ENCODE measurements around the gene TTPAL.
A peak's percentile ranks its signal among the peaks of the same experiment; 100 is the strongest.

The TTPAL gene

GRCh38 chr20:44442298-44443070 is 33.2 kb upstream of the TTPAL start:
- DNase-seq = no peak

GRCh38 chr20:44445742-44446710 is 29.6 kb upstream of the TTPAL start:
- DNase-seq = no peak

GRCh38 chr20:44447827-44448419 is 27.8 kb upstream of the TTPAL start:
- no peak for DNase-seq

GRCh38 chr20:44448753-44449546 is 26.7 kb upstream of the TTPAL start:
- peak; percentile 68 for DNase-seq

- DNase-seq = no peak
Measured at GRCh38 chr20:44449864-44450263, 25.8 kb upstream of the TTPAL start.

GRCh38 chr20:44450281-44450889 is 25.3 kb upstream of the TTPAL start:
- no peak for DNase-seq

GRCh38 chr20:44450903-44451450 is 24.7 kb upstream of the TTPAL start:
- no peak for DNase-seq

GRCh38 chr20:44454306-44454963 is 21.2 kb upstream of the TTPAL start:
- DNase-seq = no peak

- no peak for DNase-seq
Measured at GRCh38 chr20:44455126-44455525, 20.5 kb upstream of the TTPAL start.

GRCh38 chr20:44456611-44457010 is 19.1 kb upstream of the TTPAL start:
- DNase-seq = no peak

GRCh38 chr20:44457016-44457415 is 18.7 kb upstream of the TTPAL start:
- no peak for DNase-seq

GRCh38 chr20:44459271-44459670 is 16.4 kb upstream of the TTPAL start:
- no peak for DNase-seq

GRCh38 chr20:44460795-44461141 is 14.9 kb upstream of the TTPAL start:
- peak; percentile 39 for DNase-seq

- DNase-seq = no peak
Measured at GRCh38 chr20:44461142-44461802, 14.4 kb upstream of the TTPAL start.

- no peak for DNase-seq
Measured at GRCh38 chr20:44461803-44462174, 13.9 kb upstream of the TTPAL start.

- DNase-seq = no peak
Measured at GRCh38 chr20:44463466-44463865, 12.2 kb upstream of the TTPAL start.

- no peak for DNase-seq
Measured at GRCh38 chr20:44464514-44464913, 11.2 kb upstream of the TTPAL start.

GRCh38 chr20:44465001-44465560 is 10.6 kb upstream of the TTPAL start:
- DNase-seq = no peak

GRCh38 chr20:44467289-44467883 is 8.3 kb upstream of the TTPAL start:
- peak; percentile 15 for DNase-seq

Data from NCI-H82 (cell line).